ENCODE measurements around the gene CCDC195. TPM values are rescaled to one million over a fixed set of nuclear protein-coding genes. Genes with fewer than 3 reads are reported as not detected.

The CCDC195 gene
- total and polyA plus RNA-seq, 12 donors: not detected

GRCh38 chr2:224724331-224724730 is 8.2 kb upstream of the CCDC195 start:
- H3K4me1 ChIP-seq (replicated peaks in 1 of 2): no peaks in the 10 kb centered on the region
- WGBS, 4 donors: 82 to 93% (median 88%) methylated on average over 2 of the region's 2 CpGs
- no peaks in the 10 kb centered on the region for H3K27me3 ChIP-seq
- intact Hi-C loops (cut with DNase I): no loop called here
- H3K4me3 ChIP-seq: no peak overlapping the region
- H3K9me3 ChIP-seq (replicated peaks in 1 of 3): no peaks in the 10 kb centered on the region
- DNase-seq: no peak
- H3K36me3 ChIP-seq (replicated peaks in 1 of 2): no peaks in the 10 kb centered on the region
- H3K27ac ChIP-seq: no peak overlapping the region
- TF ChIP-seq, protein P1, sequence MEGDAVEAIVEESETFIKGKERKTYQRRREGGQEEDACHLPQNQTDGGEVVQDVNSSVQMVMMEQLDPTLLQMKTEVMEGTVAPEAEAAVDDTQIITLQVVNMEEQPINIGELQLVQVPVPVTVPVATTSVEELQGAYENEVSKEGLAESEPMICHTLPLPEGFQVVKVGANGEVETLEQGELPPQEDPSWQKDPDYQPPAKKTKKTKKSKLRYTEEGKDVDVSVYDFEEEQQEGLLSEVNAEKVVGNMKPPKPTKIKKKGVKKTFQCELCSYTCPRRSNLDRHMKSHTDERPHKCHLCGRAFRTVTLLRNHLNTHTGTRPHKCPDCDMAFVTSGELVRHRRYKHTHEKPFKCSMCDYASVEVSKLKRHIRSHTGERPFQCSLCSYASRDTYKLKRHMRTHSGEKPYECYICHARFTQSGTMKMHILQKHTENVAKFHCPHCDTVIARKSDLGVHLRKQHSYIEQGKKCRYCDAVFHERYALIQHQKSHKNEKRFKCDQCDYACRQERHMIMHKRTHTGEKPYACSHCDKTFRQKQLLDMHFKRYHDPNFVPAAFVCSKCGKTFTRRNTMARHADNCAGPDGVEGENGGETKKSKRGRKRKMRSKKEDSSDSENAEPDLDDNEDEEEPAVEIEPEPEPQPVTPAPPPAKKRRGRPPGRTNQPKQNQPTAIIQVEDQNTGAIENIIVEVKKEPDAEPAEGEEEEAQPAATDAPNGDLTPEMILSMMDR (IDR thresholded peaks at IDR 0.05): no peak
- TF ChIP-seq POLR2A (IDR thresholded peaks at IDR 0.05): no peak

GRCh38 chr2:224723586-224724217 is 7.5 kb upstream of the CCDC195 start:
- H3K27me3 ChIP-seq: no peaks in the 10 kb centered on the region
- TF ChIP-seq, protein P1 (IDR thresholded peaks at IDR 0.05): no peak
- no peak for TF ChIP-seq POLR2A (IDR thresholded peaks at IDR 0.05)
- no peak for DNase-seq
- H3K4me1 ChIP-seq (replicated peaks in 1 of 2): no peaks in the 10 kb centered on the region
- H3K9me3 ChIP-seq (replicated peaks in 1 of 3): no peaks in the 10 kb centered on the region
- H3K36me3 ChIP-seq (replicated peaks in 1 of 2): no peaks in the 10 kb centered on the region
- intact Hi-C loops (cut with DNase I): no loop called here
- H3K27ac ChIP-seq: no peak overlapping the region
- 61 to 71% (median 66%) methylated on average over 2 of the region's 2 CpGs for WGBS, 4 donors
- H3K4me3 ChIP-seq: no peak overlapping the region

- Histone ChIP-seq H3K9me3 (replicated peaks in 1 of 3) (no peaks in the 10 kb centered on the region), H3K36me3 (replicated peaks in 1 of 2) (no peaks in the 10 kb centered on the region), H3K4me1 (replicated peaks in 1 of 2) (no peaks in the 10 kb centered on the region), H3K27ac (no peak overlapping the region), H3K4me3 (no peak overlapping the region), H3K27me3 (no peaks in the 10 kb centered on the region)
- intact Hi-C loops (cut with DNase I): no loop called here
- no peak for DNase-seq
- TF ChIP-seq, protein P1 (IDR thresholded peaks at IDR 0.05): no peak
- no peak for TF ChIP-seq POLR2A (IDR thresholded peaks at IDR 0.05)
- WGBS, 4 donors: 75 to 79% (median 76%) methylated on average over 4 of the region's 4 CpGs
Observed at GRCh38 chr2:224722770-224723169, 6.6 kb upstream of the CCDC195 start.

GRCh38 chr2:224722250-224722649 is 6.1 kb upstream of the CCDC195 start:
- Histone ChIP-seq H3K27ac (no peak overlapping the region), H3K27me3 (no peaks in the 10 kb centered on the region), H3K36me3 (replicated peaks in 1 of 2) (no peaks in the 10 kb centered on the region), H3K4me1 (replicated peaks in 1 of 2) (no peaks in the 10 kb centered on the region), H3K4me3 (no peak overlapping the region), H3K9me3 (replicated peaks in 1 of 3) (no peaks in the 10 kb centered on the region)
- intact Hi-C loops (cut with DNase I): no loop called here
- TF ChIP-seq, protein P1 (IDR thresholded peaks at IDR 0.05): no peak
- TF ChIP-seq POLR2A (IDR thresholded peaks at IDR 0.05): no peak
- DNase-seq: no peak
- WGBS, 4 donors: 68 to 80% (median 76%) methylated on average over 3 of the region's 3 CpGs

All from adrenal gland (tissue), 12 donors.